ENCODE measurements around the gene OR7C1. TPM values are rescaled to one million over a fixed set of nuclear protein-coding genes. Genes with fewer than 3 reads are reported as not detected.

Gene OR7C1
- total RNA-seq, 1 experiment from 2014 or later, result not detected

DNA sequence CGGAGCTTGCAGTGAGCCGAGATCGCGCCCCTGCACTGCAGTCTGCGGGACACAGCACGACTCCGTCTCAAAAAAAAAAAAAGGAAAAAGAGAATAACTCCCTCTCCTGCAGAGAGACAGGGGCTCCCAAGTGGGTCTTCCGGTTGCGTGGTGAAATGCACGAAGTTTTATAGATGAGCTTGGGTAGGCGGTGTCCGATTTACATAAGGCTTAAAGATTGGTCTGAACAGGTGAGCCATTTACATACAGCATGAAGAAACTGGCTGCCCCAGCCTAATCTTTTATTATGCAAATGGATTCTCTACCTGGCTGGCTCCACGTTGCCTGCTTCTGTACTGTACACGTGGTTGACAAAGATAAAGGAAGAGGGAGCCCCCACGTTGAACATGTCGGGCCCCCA lies 76.2 kb downstream of the OR7C1 start:
- peak overlapping the region; percentile 58 for H3K4me3 Mint-ChIP-seq
- DNase-seq (ENCODE audit: low spot score), result peak; percentile 54
- 0 out of 2 replicates have a peak, but pooled peaks have one; percentile 39 for TF ChIP-seq SP1 (CRISPR knock-in tag; conservative IDR thresholded peaks at IDR 0.05)
- TF ChIP-seq MXD4 (CRISPR knock-in tag; IDR thresholded peaks at IDR 0.05; ENCODE audit: borderline replicate concordance), result no peak
- TF ChIP-seq, protein P1, sequence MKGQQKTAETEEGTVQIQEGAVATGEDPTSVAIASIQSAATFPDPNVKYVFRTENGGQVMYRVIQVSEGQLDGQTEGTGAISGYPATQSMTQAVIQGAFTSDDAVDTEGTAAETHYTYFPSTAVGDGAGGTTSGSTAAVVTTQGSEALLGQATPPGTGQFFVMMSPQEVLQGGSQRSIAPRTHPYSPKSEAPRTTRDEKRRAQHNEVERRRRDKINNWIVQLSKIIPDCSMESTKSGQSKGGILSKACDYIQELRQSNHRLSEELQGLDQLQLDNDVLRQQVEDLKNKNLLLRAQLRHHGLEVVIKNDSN (CRISPR knock-in tag; IDR thresholded peaks at IDR 0.05), result peak; percentile 40; the same call in 1 of the 2 replicates
- TF ChIP-seq ZNF423 (CRISPR knock-in tag; IDR thresholded peaks at IDR 0.05), result 0 out of 2 replicates have a peak, but pooled peaks have one; percentile 20
- TF ChIP-seq, protein P2, sequence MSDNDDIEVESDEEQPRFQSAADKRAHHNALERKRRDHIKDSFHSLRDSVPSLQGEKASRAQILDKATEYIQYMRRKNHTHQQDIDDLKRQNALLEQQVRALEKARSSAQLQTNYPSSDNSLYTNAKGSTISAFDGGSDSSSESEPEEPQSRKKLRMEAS (CRISPR knock-in tag; IDR thresholded peaks at IDR 0.05), result peak; percentile 69; the same call in 1 of the 2 replicates
- peaks cover 6% of the 10 kb centered on the region for H3K9me3 Mint-ChIP-seq
- no peaks in the 10 kb centered on the region; the same call in none of the 2 replicates for H3K27me3 Mint-ChIP-seq (ENCODE audit: low read depth)
- peaks cover 20% of the 10 kb centered on the region for H3K4me1 Mint-ChIP-seq
- peaks cover 14% of the 10 kb centered on the region for H3K36me3 Mint-ChIP-seq
- peak overlapping the region; percentile 90 for H3K27ac Mint-ChIP-seq
- ATAC-seq, result peak; percentile 93
- ChIA-PET CTCF (interaction anchor here (0.6 to 1.8 kb wide), 10 partner anchors 18 to 1684 kb away, joined by 3 to 8 read pairs (median 4); no protein-coding TSS in a partner anchor), POLR2A (interaction anchor here (0.6 to 0.7 kb wide), 5 partner anchors 24 to 209 kb away, joined by 3 to 6 read pairs (median 3); no protein-coding TSS in a partner anchor)

DNA sequence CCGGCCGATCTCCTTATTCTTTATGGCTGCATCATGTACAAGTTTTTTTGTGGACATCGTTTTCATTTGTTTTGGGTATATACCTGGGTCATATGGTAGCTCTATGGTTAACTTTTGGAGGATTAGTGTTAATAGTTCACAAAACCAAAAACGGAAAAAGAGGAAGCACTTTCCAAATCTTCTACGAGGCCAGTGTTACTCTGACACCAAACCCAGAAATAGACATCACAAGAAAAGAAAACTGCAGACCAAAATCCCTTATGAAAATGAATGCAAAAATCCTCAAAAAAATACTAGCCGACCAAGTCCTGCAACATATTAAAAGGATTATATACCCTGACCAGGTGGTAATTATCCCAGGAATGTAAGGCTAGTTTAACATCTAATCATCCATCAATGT lies 86.4 kb downstream of the OR7C1 start:
- no peak overlapping the region for H3K4me3 Mint-ChIP-seq
- no peak overlapping the region for H3K27ac Mint-ChIP-seq
- H3K27me3 Mint-ChIP-seq (ENCODE audit: low read depth), result no peaks in the 10 kb centered on the region
- POLR2A ChIA-PET, result no interaction called here
- DNase-seq (ENCODE audit: low spot score) (no peak), ATAC-seq (no peak)
- peaks cover 27% of the 10 kb centered on the region for H3K36me3 Mint-ChIP-seq
- no peaks in the 10 kb centered on the region for H3K4me1 Mint-ChIP-seq
- H3K9me3 Mint-ChIP-seq, result peaks cover 6% of the 10 kb centered on the region
- CTCF ChIA-PET, result no interaction called here
- no peak for TF ChIP-seq SMAD3 (CRISPR knock-in tag; IDR thresholded peaks at IDR 0.05; ENCODE audit: borderline replicate concordance)

Other genes starting within 250 kb of the OR7C1 start
- gene ADGRE3, start 160.3 kb downstream of the OR7C1 start, total RNA-seq (2021), result not detected in 3 replicates
- 13.5 to 16.2 TPM (median 14.8 TPM) in 3 replicates for gene ZNF333, start 145.1 kb downstream of the OR7C1 start, total RNA-seq (2021)
- gene ADGRE2, start 56.6 kb downstream of the OR7C1 start, total RNA-seq (2021), result 3.0 to 4.0 TPM (median 3.2 TPM) in 3 replicates
- not detected in 3 replicates for gene OR7A5, start within 50 bp of the OR7C1 start, total RNA-seq (2021)
- gene OR7A10, start 13.7 kb upstream of the OR7C1 start, total RNA-seq (2021), result not detected in 3 replicates
- gene OR7A17, start 50.9 kb upstream of the OR7C1 start, total RNA-seq (2021), result not detected in 3 replicates
- not detected in 3 replicates for gene OR7C2, start 106.3 kb upstream of the OR7C1 start, total RNA-seq (2021)
- gene SLC1A6, start 144.7 kb upstream of the OR7C1 start, total RNA-seq (2021), result 12.0 to 16.1 TPM (median 14.1 TPM) in 3 replicates
- gene CASP14, start 214.3 kb upstream of the OR7C1 start, total RNA-seq (2021), result not detected in 3 replicates
- not detected in 3 replicates for gene OR1I1, start 247.0 kb upstream of the OR7C1 start, total RNA-seq (2021)

Measured in WTC11 (cell line).